ENCODE measurements around the gene FARP1.

The FARP1 gene

GRCh38 chr13:98500963-98501421 lies 358.1 kb downstream of the FARP1 start:
- no peaks in the 10 kb centered on the region for H3K4me1 ChIP-seq (ENCODE audit: control insufficient read depth, low read length)

GRCh38 chr13:98503175-98504028 lies 360.5 kb downstream of the FARP1 start:
- no peak for TF ChIP-seq CTCF (IDR thresholded peaks at IDR 0.05; ENCODE audit: low read depth, low read length, poor library complexity, severe bottlenecking)
- Histone ChIP-seq H3F3A (ENCODE audit: control insufficient read depth, insufficient read depth) (no peaks in the 10 kb centered on the region), H4K20me1 (ENCODE audit: control insufficient read depth, insufficient read depth, low read depth, low read length) (peaks cover 42% of the 10 kb centered on the region), H3K79me2 (ENCODE audit: control insufficient read depth, low read length) (peaks cover 99% of the 10 kb centered on the region), H3K4me1 (ENCODE audit: control insufficient read depth, low read length) (no peaks in the 10 kb centered on the region), H3K9me2 (replicated peaks; ENCODE audit: control insufficient read depth, low read length) (no peaks in the 10 kb centered on the region), H3K4me3 (ENCODE audit: low read length) (no peak overlapping the region), H3K9me3 (ENCODE audit: control insufficient read depth, insufficient read depth, low read length) (no peaks in the 10 kb centered on the region), H3K36me3 (ENCODE audit: control insufficient read depth, low read length) (peaks cover 52% of the 10 kb centered on the region), H3K27ac (ENCODE audit: low read depth, low read length) (no peak overlapping the region), H3K4me2 (ENCODE audit: low read length) (no peak overlapping the region), H3K27me3 (ENCODE audit: control insufficient read depth, low read length) (no peaks in the 10 kb centered on the region)

More at GRCh38 chr13:98500963-98501421, 358.1 kb downstream of the FARP1 start:
- Histone ChIP-seq H3K27ac (ENCODE audit: low read depth, low read length) (no peak overlapping the region), H3K4me3 (ENCODE audit: low read length) (no peak overlapping the region), H3F3A (ENCODE audit: control insufficient read depth, insufficient read depth) (no peaks in the 10 kb centered on the region), H3K9me2 (replicated peaks; ENCODE audit: control insufficient read depth, low read length) (no peaks in the 10 kb centered on the region), H4K20me1 (ENCODE audit: control insufficient read depth, insufficient read depth, low read depth, low read length) (peaks cover 47% of the 10 kb centered on the region), H3K79me2 (ENCODE audit: control insufficient read depth, low read length) (peaks cover 99% of the 10 kb centered on the region), H3K36me3 (ENCODE audit: control insufficient read depth, low read length) (peaks cover 48% of the 10 kb centered on the region), H3K27me3 (ENCODE audit: control insufficient read depth, low read length) (no peaks in the 10 kb centered on the region), H3K4me2 (ENCODE audit: low read length) (no peak overlapping the region), H3K9me3 (ENCODE audit: control insufficient read depth, insufficient read depth, low read length) (no peaks in the 10 kb centered on the region)
- TF ChIP-seq EZH2phosphoT487 (IDR thresholded peaks at IDR 0.05; ENCODE audit: borderline replicate concordance, low read length) (no peak), CTCF (IDR thresholded peaks at IDR 0.05; ENCODE audit: low read depth, low read length, poor library complexity, severe bottlenecking) (no peak)

- TF ChIP-seq CTCF (IDR thresholded peaks at IDR 0.05; ENCODE audit: low read depth, low read length, poor library complexity, severe bottlenecking), result no peak
- TF ChIP-seq EZH2phosphoT487 (IDR thresholded peaks at IDR 0.05; ENCODE audit: borderline replicate concordance, low read length), result no peak
- H3K9me3 ChIP-seq (ENCODE audit: control insufficient read depth, insufficient read depth, low read length), result no peaks in the 10 kb centered on the region
- peaks cover 99% of the 10 kb centered on the region for H3K79me2 ChIP-seq (ENCODE audit: control insufficient read depth, low read length)
- H3K9me2 ChIP-seq (replicated peaks; ENCODE audit: control insufficient read depth, low read length), result no peaks in the 10 kb centered on the region
- H3K27me3 ChIP-seq (ENCODE audit: control insufficient read depth, low read length), result no peaks in the 10 kb centered on the region
- peaks cover 48% of the 10 kb centered on the region for H4K20me1 ChIP-seq (ENCODE audit: control insufficient read depth, insufficient read depth, low read depth, low read length)
- H3K4me1 ChIP-seq (ENCODE audit: control insufficient read depth, low read length), result no peaks in the 10 kb centered on the region
- H3F3A ChIP-seq (ENCODE audit: control insufficient read depth, insufficient read depth), result no peaks in the 10 kb centered on the region
- H3K4me2 ChIP-seq (ENCODE audit: low read length), result no peak overlapping the region
- H3K27ac ChIP-seq (ENCODE audit: low read depth, low read length), result no peak overlapping the region
- H3K36me3 ChIP-seq (ENCODE audit: control insufficient read depth, low read length), result peaks cover 56% of the 10 kb centered on the region
- H3K4me3 ChIP-seq (ENCODE audit: low read length), result no peak overlapping the region
Observed at GRCh38 chr13:98504029-98504351, 361.1 kb downstream of the FARP1 start.

Data from DOHH2 (cell line).